Urinary bladder (tissue), 4 donors: ENCODE data around the gene PRR35. TPM values are rescaled to one million over a fixed set of nuclear protein-coding genes. Genes with fewer than 3 reads are reported as not detected.

Source experiments
- DNase-seq: peaks from one replicate; pipeline ENCODE4 v3.0.0-alpha.2; 2015; ENCODE audit errors: extremely low spot score
- H3K27ac ChIP-seq: one replicate; pipeline ENCODE4 v1.5.1; 2013; ENCODE audit warnings: low read depth, mild to moderate bottlenecking, moderate library complexity
- H3K36me3 ChIP-seq: one replicate; pipeline ENCODE4 v1.6.1; 2013; ENCODE audit warnings: mild to moderate bottlenecking, moderate library complexity; ENCODE audit not compliant: insufficient read depth
- H3K4me1 ChIP-seq: one replicate; pipeline ENCODE4 v1.6.1; 2013; ENCODE audit warnings: mild to moderate bottlenecking, moderate library complexity; ENCODE audit not compliant: insufficient read depth
- H3K4me3 ChIP-seq: one replicate; pipeline ENCODE4 v1.5.1; 2013; ENCODE audit warnings: low read depth, low read length
- WGBS: extraction: QIAGEN DNeasy Blood & Tissue Kit; methylation state at CpG from one replicate; pipeline ENCODE4 v1.1.7; 2013; 5-methylcytosine and 5-hydroxymethylcytosine counted together
- polyA plus RNA-seq: library from polyadenylated mRNA; stranded (reverse); fragments of 200-250 nt; gene quantifications from one replicate; pipeline ENCODE4 v1.2.3, GENCODE V29; 2013
- total RNA-seq: library from RNA; depleted of rRNA; stranded (reverse); fragments of >200 nt; gene quantifications from one replicate; pipeline ENCODE4 v1.2.3, GENCODE V29; 2014
- donor health status: healthy with polysubstance abuse.
- donor health status: healthy.

Gene PRR35
- total and polyA plus RNA-seq, 2 donors, result not detected

- no peaks in the 10 kb centered on the region for H3K4me1 ChIP-seq
- DNase-seq, result no peak
- no peak overlapping the region for H3K4me3 ChIP-seq
- 91% methylated on average over 18 of the region's 18 CpGs for WGBS
- H3K27ac ChIP-seq, result no peak overlapping the region
- H3K36me3 ChIP-seq, result no peaks in the 10 kb centered on the region
Observed at GRCh38 chr16:582218-582613, 22.0 kb downstream of the PRR35 start.

GRCh38 chr16:582614-583331 lies 22.6 kb downstream of the PRR35 start:
- WGBS, result 88% methylated on average over 21 of the region's 21 CpGs
- no peak overlapping the region for H3K27ac ChIP-seq
- H3K4me3 ChIP-seq, result no peak overlapping the region
- no peak for DNase-seq
- no peaks in the 10 kb centered on the region for H3K4me1 ChIP-seq
- no peaks in the 10 kb centered on the region for H3K36me3 ChIP-seq

GRCh38 chr16:583470-583814 lies 23.2 kb downstream of the PRR35 start:
- Histone ChIP-seq H3K27ac (no peak overlapping the region), H3K36me3 (no peaks in the 10 kb centered on the region), H3K4me3 (no peak overlapping the region), H3K4me1 (no peaks in the 10 kb centered on the region)
- 56% methylated on average over 16 of the region's 16 CpGs for WGBS
- DNase-seq, result no peak

- H3K4me1 ChIP-seq, result no peaks in the 10 kb centered on the region
- no peak overlapping the region for H3K27ac ChIP-seq
- no peaks in the 10 kb centered on the region for H3K36me3 ChIP-seq
- H3K4me3 ChIP-seq, result no peak overlapping the region
- 47% methylated on average over 38 of the region's 38 CpGs for WGBS
- no peak for DNase-seq
Observed at GRCh38 chr16:583815-584591, 23.8 kb downstream of the PRR35 start.

GRCh38 chr16:585351-585750 lies 25.2 kb downstream of the PRR35 start:
- Histone ChIP-seq H3K4me3 (no peak overlapping the region), H3K27ac (no peak overlapping the region), H3K36me3 (no peaks in the 10 kb centered on the region), H3K4me1 (no peaks in the 10 kb centered on the region)
- 24% methylated on average over 10 of the region's 10 CpGs for WGBS
- DNase-seq, result no peak

- H3K4me3 ChIP-seq, result no peak overlapping the region
- no peaks in the 10 kb centered on the region for H3K36me3 ChIP-seq
- no peak for DNase-seq
- H3K4me1 ChIP-seq, result no peaks in the 10 kb centered on the region
- H3K27ac ChIP-seq, result no peak overlapping the region
- WGBS, result 36% methylated on average over 16 of the region's 16 CpGs
Observed at GRCh38 chr16:586047-586644, 26.0 kb downstream of the PRR35 start.

- 69% methylated on average over 14 of the region's 14 CpGs for WGBS
- H3K36me3 ChIP-seq, result no peaks in the 10 kb centered on the region
- DNase-seq, result no peak
- no peaks in the 10 kb centered on the region for H3K4me1 ChIP-seq
- no peak overlapping the region for H3K4me3 ChIP-seq
- H3K27ac ChIP-seq, result no peak overlapping the region
Observed at GRCh38 chr16:586645-587590, 26.7 kb downstream of the PRR35 start.

- H3K4me3 ChIP-seq, result peak overlapping the region; percentile 71
- peak overlapping the region; percentile 90 for H3K27ac ChIP-seq
- no peaks in the 10 kb centered on the region for H3K4me1 ChIP-seq
- no peaks in the 10 kb centered on the region for H3K36me3 ChIP-seq
- no peak for DNase-seq
- 0% methylated on average over 21 of the region's 21 CpGs for WGBS
Observed at GRCh38 chr16:588639-588888, 28.4 kb downstream of the PRR35 start.

- Histone ChIP-seq H3K27ac (peak overlapping the region; percentile 92), H3K4me3 (peak overlapping the region; percentile 71), H3K36me3 (no peaks in the 10 kb centered on the region), H3K4me1 (no peaks in the 10 kb centered on the region)
- DNase-seq, result peak; percentile 89
- WGBS, result under 1% methylated on average over 107 of the region's 107 CpGs
Observed at GRCh38 chr16:588889-589657, 28.9 kb downstream of the PRR35 start.

GRCh38 chr16:589658-590187 lies 29.5 kb downstream of the PRR35 start, which contains the start of gene RAB40C:
TSS of gene RAB40C (plus strand) at chr16:590066. CDS start at chr16:590292, 226 bp downstream.
- H3K4me3 ChIP-seq, result peak within 1 kb of the TSS; percentile 72
- peak within 1 kb of the TSS; percentile 92 for H3K27ac ChIP-seq
- 1% methylated on average over 65 of the region's 67 CpGs for WGBS
- peak; percentile 94 for DNase-seq
- H3K4me1 ChIP-seq, result no peaks in the 10 kb centered on the region
- H3K36me3 ChIP-seq, result no peaks in the 10 kb centered on the region

- Histone ChIP-seq H3K27ac (peak overlapping the region; percentile 78), H3K36me3 (no peaks in the 10 kb centered on the region), H3K4me1 (no peaks in the 10 kb centered on the region), H3K4me3 (peak overlapping the region; percentile 72)
- DNase-seq, result no peak
- WGBS, result under 1% methylated on average over 71 of the region's 71 CpGs
Observed at GRCh38 chr16:590188-590814, 30.1 kb downstream of the PRR35 start.

GRCh38 chr16:590815-591200 lies 30.6 kb downstream of the PRR35 start:
- peak overlapping the region; percentile 72 for H3K4me3 ChIP-seq
- H3K27ac ChIP-seq, result no peak overlapping the region
- H3K36me3 ChIP-seq, result no peaks in the 10 kb centered on the region
- WGBS, result 57% methylated on average over 10 of the region's 10 CpGs
- H3K4me1 ChIP-seq, result no peaks in the 10 kb centered on the region
- DNase-seq, result no peak
